ENCODE measurements around the gene PRR33. TPM values are rescaled to one million over a fixed set of nuclear protein-coding genes. Genes with fewer than 3 reads are reported as not detected.

Gene PRR33
- total RNA-seq, 2 donors from 2014 or later = 0.17 TPM; not detected in 1

- intact Hi-C loops (cut with DNase I) = loop anchor here (2.0 kb wide), 1 partner anchor 21 kb away; no protein-coding TSS in a partner anchor
- Histone ChIP-seq H3K36me3 (no peaks in the 10 kb centered on the region), H3K27me3 (replicated peaks; ENCODE audit: insufficient read depth) (peaks cover under 1% of the 10 kb centered on the region), H3K27ac (no peak overlapping the region), H3K9me3 (no peaks in the 10 kb centered on the region), H3K4me3 (no peak overlapping the region), H3K4me1 (replicated peaks) (no peaks in the 10 kb centered on the region)
- WGBS = 87% methylated on average over 18 of the region's 18 CpGs
- no peak for DNase-seq (ENCODE audit: low spot score)
- TF ChIP-seq POLR2AphosphoS5 (IDR thresholded peaks at IDR 0.05) (no peak), CTCF (IDR thresholded peaks at IDR 0.05) (no peak), POLR2A (IDR thresholded peaks at IDR 0.05) (no peak)
These were observed 42.0 kb upstream of the PRR33 start for GRCh38 chr11:1933416-1934334.

- intact Hi-C loops (cut with DNase I) = no loop called here
- Histone ChIP-seq H3K9me3 (no peaks in the 10 kb centered on the region), H3K4me3 (no peak overlapping the region), H3K27me3 (replicated peaks; ENCODE audit: insufficient read depth) (no peaks in the 10 kb centered on the region), H3K4me1 (replicated peaks) (no peaks in the 10 kb centered on the region), H3K36me3 (no peaks in the 10 kb centered on the region), H3K27ac (no peak overlapping the region)
- no peak for DNase-seq (ENCODE audit: low spot score)
- WGBS = 97% methylated on average over 4 of the region's 4 CpGs
- no peak for TF ChIP-seq POLR2A (IDR thresholded peaks at IDR 0.05)
- no peak for TF ChIP-seq CTCF (IDR thresholded peaks at IDR 0.05)
- TF ChIP-seq POLR2AphosphoS5 (IDR thresholded peaks at IDR 0.05) = no peak
These were observed 41.0 kb upstream of the PRR33 start for GRCh38 chr11:1932681-1933080.

GRCh38 chr11:1932105-1932480 lies 40.4 kb upstream of the PRR33 start:
- no peaks in the 10 kb centered on the region for H3K36me3 ChIP-seq
- no peak overlapping the region for H3K27ac ChIP-seq
- intact Hi-C loops (cut with DNase I) = no loop called here
- no peaks in the 10 kb centered on the region for H3K27me3 ChIP-seq (replicated peaks; ENCODE audit: insufficient read depth)
- DNase-seq (ENCODE audit: low spot score) = no peak
- no peaks in the 10 kb centered on the region for H3K9me3 ChIP-seq
- TF ChIP-seq CTCF (IDR thresholded peaks at IDR 0.05) (no peak), POLR2A (IDR thresholded peaks at IDR 0.05) (no peak), POLR2AphosphoS5 (IDR thresholded peaks at IDR 0.05) (no peak)
- H3K4me3 ChIP-seq = no peak overlapping the region
- no peaks in the 10 kb centered on the region for H3K4me1 ChIP-seq (replicated peaks)
- WGBS = 86% methylated on average over 11 of the region's 11 CpGs

GRCh38 chr11:1931341-1932104 lies 39.8 kb upstream of the PRR33 start:
- no peaks in the 10 kb centered on the region for H3K36me3 ChIP-seq
- no peak overlapping the region for H3K4me3 ChIP-seq
- intact Hi-C loops (cut with DNase I) = no loop called here
- TF ChIP-seq CTCF (IDR thresholded peaks at IDR 0.05) = no peak
- no peak for TF ChIP-seq POLR2A (IDR thresholded peaks at IDR 0.05)
- no peak for TF ChIP-seq POLR2AphosphoS5 (IDR thresholded peaks at IDR 0.05)
- no peaks in the 10 kb centered on the region for H3K27me3 ChIP-seq (replicated peaks; ENCODE audit: insufficient read depth)
- H3K4me1 ChIP-seq (replicated peaks) = no peaks in the 10 kb centered on the region
- H3K27ac ChIP-seq = no peak overlapping the region
- 47% methylated on average over 18 of the region's 18 CpGs for WGBS
- DNase-seq (ENCODE audit: low spot score) = no peak
- H3K9me3 ChIP-seq = no peaks in the 10 kb centered on the region

All from prostate gland (tissue), 2 donors.